MM.1S (cell line): ENCODE data around the gene VSX1.

Experiments used
- DNase-seq: peaks from one replicate; pipeline ENCODE4 v3.0.0-alpha.2; 2015
- H2AFZ ChIP-seq: fragments of 300-600 bp; sonication (generic); 2 replicates; pipeline ENCODE4 v1.6.0; 2016; ENCODE audit warnings: antibody characterized with exemption, low read length
- H3F3A ChIP-seq: fragments of 300-600 bp; sonication (generic); 2 replicates; pipeline ENCODE4 v1.6.1; 2016; ENCODE audit warnings: mild to moderate bottlenecking, antibody characterized with exemption, low read length, moderate library complexity, mixed read lengths; ENCODE audit not compliant: insufficient read depth
- H3K27ac ChIP-seq: fragments of 300-600 bp; sonication (generic); 2 replicates; pipeline ENCODE4 v1.5.1; 2016; ENCODE audit warnings: mild to moderate bottlenecking, low read length
- H3K27me3 ChIP-seq: fragments of 300-600 bp; sonication (generic); replicated peaks from 2 replicates; pipeline ENCODE4 v1.6.0; 2016; ENCODE audit warnings: low read length; ENCODE audit not compliant: insufficient read depth
- H3K36me3 ChIP-seq: fragments of 300-600 bp; sonication (generic); replicated peaks from 2 replicates; pipeline ENCODE4 v1.6.1; 2016; ENCODE audit warnings: mild to moderate bottlenecking, low read length, mixed read lengths; ENCODE audit not compliant: insufficient read depth
- H3K4me1 ChIP-seq: fragments of 300-600 bp; sonication (generic); 2 replicates; pipeline ENCODE4 v1.6.1; 2016; ENCODE audit warnings: low read length, mixed read lengths
- H3K4me2 ChIP-seq: fragments of 300-600 bp; sonication (generic); 2 replicates; pipeline ENCODE4 v1.6.0; 2016; ENCODE audit warnings: low read depth, low read length
- H3K4me3 ChIP-seq: fragments of 300-600 bp; sonication (generic); 2 replicates; pipeline ENCODE4 v1.5.1; 2016; ENCODE audit warnings: low read length, mixed read lengths
- H3K79me2 ChIP-seq: fragments of 300-600 bp; sonication (generic); 2 replicates; pipeline ENCODE4 v1.6.1; 2016; ENCODE audit warnings: mixed run types, low read length, mixed read lengths
- H3K9ac ChIP-seq: fragments of 300-600 bp; sonication (generic); 2 replicates; pipeline ENCODE4 v1.6.1; 2016; ENCODE audit warnings: low read length, mixed read lengths
- H3K9me2 ChIP-seq: fragments of 300-600 bp; sonication (generic); replicated peaks from 2 replicates; pipeline ENCODE4 v1.6.1; 2016; ENCODE audit warnings: mild to moderate bottlenecking, low read length, mixed read lengths; ENCODE audit not compliant: insufficient read depth
- H3K9me3 ChIP-seq: fragments of 300-600 bp; sonication (generic); replicated peaks from 2 replicates; pipeline ENCODE4 v1.6.1; 2016; ENCODE audit warnings: mild to moderate bottlenecking, low read length, mixed read lengths; ENCODE audit not compliant: insufficient read depth
- H4K20me1 ChIP-seq: fragments of 300-600 bp; sonication (generic); 2 replicates; pipeline ENCODE4 v1.6.1; 2016; ENCODE audit warnings: mild to moderate bottlenecking, low read length, moderate library complexity, mixed read lengths; ENCODE audit not compliant: insufficient read depth
- CTCF ChIP-seq: fragments of 300-600 bp; sonication (generic); IDR thresholded peaks from 2 replicates; pipeline ENCODE4 v1.5.1; 2016; ENCODE audit warnings: antibody characterized with exemption, low read length, mixed read lengths
- EZH2 ChIP-seq: fragments of 300-600 bp; sonication (generic); optimal IDR thresholded peaks from 2 replicates; pipeline ENCODE3; 2017; ENCODE audit warnings: low read depth, mild to moderate bottlenecking, antibody characterized with exemption, low read length, mixed read lengths
- EZH2phosphoT487 ChIP-seq: fragments of 300-600 bp; sonication (generic); IDR thresholded peaks from 2 replicates; pipeline ENCODE4 v1.6.1; 2018; ENCODE audit warnings: antibody characterized with exemption, low read length

VSX1 gene

GRCh38 chr20:25125636-25126035 lies 43.7 kb upstream of the VSX1 start:
- DNase-seq = no peak
- no peaks in the 10 kb centered on the region for H4K20me1 ChIP-seq
- H3K4me2 ChIP-seq = no peak overlapping the region
- no peak for TF ChIP-seq CTCF
- TF ChIP-seq EZH2phosphoT487 = no peak
- no peak for TF ChIP-seq EZH2
- H3K4me1 ChIP-seq = no peaks in the 10 kb centered on the region
- H3K27me3 ChIP-seq = no peaks in the 10 kb centered on the region
- no peak overlapping the region for H3K4me3 ChIP-seq
- H3F3A ChIP-seq = no peaks in the 10 kb centered on the region
- H3K9me2 ChIP-seq = no peaks in the 10 kb centered on the region
- H3K9me3 ChIP-seq = no peaks in the 10 kb centered on the region
- no peak overlapping the region for H3K9ac ChIP-seq
- no peak overlapping the region for H3K27ac ChIP-seq
- no peaks in the 10 kb centered on the region for H3K36me3 ChIP-seq
- no peak overlapping the region for H2AFZ ChIP-seq
- H3K79me2 ChIP-seq = no peaks in the 10 kb centered on the region

GRCh38 chr20:25120920-25121319 lies 39.0 kb upstream of the VSX1 start:
- no peak overlapping the region for H3K4me3 ChIP-seq

GRCh38 chr20:25120457-25120856 lies 38.5 kb upstream of the VSX1 start:
- H3K9ac ChIP-seq = no peak overlapping the region
- no peak overlapping the region for H2AFZ ChIP-seq
- H3K36me3 ChIP-seq = no peaks in the 10 kb centered on the region
- no peaks in the 10 kb centered on the region for H3K9me3 ChIP-seq
- H3K27me3 ChIP-seq = no peaks in the 10 kb centered on the region
- no peaks in the 10 kb centered on the region for H3F3A ChIP-seq
- H3K4me3 ChIP-seq = no peak overlapping the region
- H3K9me2 ChIP-seq = no peaks in the 10 kb centered on the region
- no peak overlapping the region for H3K27ac ChIP-seq
- H3K4me1 ChIP-seq = no peaks in the 10 kb centered on the region
- H3K4me2 ChIP-seq = no peak overlapping the region
- H3K79me2 ChIP-seq = no peaks in the 10 kb centered on the region
- DNase-seq = no peak
- H4K20me1 ChIP-seq = no peaks in the 10 kb centered on the region
- no peak for TF ChIP-seq CTCF
- no peak for TF ChIP-seq EZH2phosphoT487
- TF ChIP-seq EZH2 = no peak

More at GRCh38 chr20:25120920-25121319, 39.0 kb upstream of the VSX1 start:
- TF ChIP-seq EZH2phosphoT487 (no peak), EZH2 (no peak), CTCF (no peak)
- no peak overlapping the region for H3K9ac ChIP-seq
- no peak for DNase-seq
- no peaks in the 10 kb centered on the region for H3K36me3 ChIP-seq
- H3K27me3 ChIP-seq = no peaks in the 10 kb centered on the region
- no peaks in the 10 kb centered on the region for H3K4me1 ChIP-seq
- no peak overlapping the region for H3K4me2 ChIP-seq
- H3K9me3 ChIP-seq = no peaks in the 10 kb centered on the region
- no peaks in the 10 kb centered on the region for H3K79me2 ChIP-seq
- H2AFZ ChIP-seq = no peak overlapping the region
- no peaks in the 10 kb centered on the region for H4K20me1 ChIP-seq
- H3K27ac ChIP-seq = no peak overlapping the region
- no peaks in the 10 kb centered on the region for H3F3A ChIP-seq
- no peaks in the 10 kb centered on the region for H3K9me2 ChIP-seq
